ENCODE results near the gene MYO9A.

GRCh38 chr15:72020799-72021198 lies 97.2 kb downstream of the MYO9A start:
- TF ChIP-seq CTCF (IDR thresholded peaks at IDR 0.05) (no peak), POLR2AphosphoS5 (IDR thresholded peaks at IDR 0.05) (no peak), POLR2A (IDR thresholded peaks at IDR 0.05) (no peak)

Data from breast epithelium (tissue), 3 donors.